GM12873 (cell line): Measurements from ENCODE around the gene RHOU.

Experiments used
- TF ChIP-seq, protein P1 (sequence below): IDR thresholded peaks from 2 replicates; pipeline ENCODE4 v1.5.1; 2012; ENCODE audit warnings: low read depth, mild to moderate bottlenecking, moderate library complexity, low read length, control low read depth; ENCODE audit not compliant: insufficient read depth; ENCODE audit errors: missing control alignments

Gene RHOU

GRCh38 chr1:228753287-228753686, 18.0 kb downstream of the RHOU start:
- TF ChIP-seq, protein P1, sequence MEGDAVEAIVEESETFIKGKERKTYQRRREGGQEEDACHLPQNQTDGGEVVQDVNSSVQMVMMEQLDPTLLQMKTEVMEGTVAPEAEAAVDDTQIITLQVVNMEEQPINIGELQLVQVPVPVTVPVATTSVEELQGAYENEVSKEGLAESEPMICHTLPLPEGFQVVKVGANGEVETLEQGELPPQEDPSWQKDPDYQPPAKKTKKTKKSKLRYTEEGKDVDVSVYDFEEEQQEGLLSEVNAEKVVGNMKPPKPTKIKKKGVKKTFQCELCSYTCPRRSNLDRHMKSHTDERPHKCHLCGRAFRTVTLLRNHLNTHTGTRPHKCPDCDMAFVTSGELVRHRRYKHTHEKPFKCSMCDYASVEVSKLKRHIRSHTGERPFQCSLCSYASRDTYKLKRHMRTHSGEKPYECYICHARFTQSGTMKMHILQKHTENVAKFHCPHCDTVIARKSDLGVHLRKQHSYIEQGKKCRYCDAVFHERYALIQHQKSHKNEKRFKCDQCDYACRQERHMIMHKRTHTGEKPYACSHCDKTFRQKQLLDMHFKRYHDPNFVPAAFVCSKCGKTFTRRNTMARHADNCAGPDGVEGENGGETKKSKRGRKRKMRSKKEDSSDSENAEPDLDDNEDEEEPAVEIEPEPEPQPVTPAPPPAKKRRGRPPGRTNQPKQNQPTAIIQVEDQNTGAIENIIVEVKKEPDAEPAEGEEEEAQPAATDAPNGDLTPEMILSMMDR: no peak

DNA sequence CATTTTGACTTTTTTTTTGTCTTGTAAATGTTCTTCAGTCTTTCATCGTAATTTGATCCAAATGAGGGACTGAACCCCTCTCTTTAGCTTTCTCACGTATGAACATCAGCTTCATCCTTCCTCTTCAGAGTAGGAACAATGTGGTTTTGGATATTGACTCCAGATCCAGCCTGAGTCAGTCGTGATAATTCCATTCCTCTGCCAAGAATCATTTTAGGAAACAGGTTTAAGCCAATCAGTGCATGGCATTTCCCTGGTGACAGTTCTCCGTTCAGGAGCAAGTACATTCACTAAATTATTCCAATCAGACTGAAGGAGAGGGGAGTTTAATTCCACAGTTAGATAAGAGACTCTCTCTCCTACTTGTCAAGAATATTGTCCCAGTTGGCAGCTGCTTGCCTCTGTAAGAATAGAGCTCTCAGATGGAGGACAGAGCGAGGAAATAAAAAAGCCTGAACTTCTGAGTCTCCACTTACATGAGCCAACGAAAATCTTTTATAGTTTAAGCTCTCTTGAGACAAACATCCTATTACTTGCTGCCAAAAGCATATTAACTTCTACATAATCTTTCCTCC, 18.6 kb downstream of the RHOU start:
- TF ChIP-seq, protein P1: no peak

DNA sequence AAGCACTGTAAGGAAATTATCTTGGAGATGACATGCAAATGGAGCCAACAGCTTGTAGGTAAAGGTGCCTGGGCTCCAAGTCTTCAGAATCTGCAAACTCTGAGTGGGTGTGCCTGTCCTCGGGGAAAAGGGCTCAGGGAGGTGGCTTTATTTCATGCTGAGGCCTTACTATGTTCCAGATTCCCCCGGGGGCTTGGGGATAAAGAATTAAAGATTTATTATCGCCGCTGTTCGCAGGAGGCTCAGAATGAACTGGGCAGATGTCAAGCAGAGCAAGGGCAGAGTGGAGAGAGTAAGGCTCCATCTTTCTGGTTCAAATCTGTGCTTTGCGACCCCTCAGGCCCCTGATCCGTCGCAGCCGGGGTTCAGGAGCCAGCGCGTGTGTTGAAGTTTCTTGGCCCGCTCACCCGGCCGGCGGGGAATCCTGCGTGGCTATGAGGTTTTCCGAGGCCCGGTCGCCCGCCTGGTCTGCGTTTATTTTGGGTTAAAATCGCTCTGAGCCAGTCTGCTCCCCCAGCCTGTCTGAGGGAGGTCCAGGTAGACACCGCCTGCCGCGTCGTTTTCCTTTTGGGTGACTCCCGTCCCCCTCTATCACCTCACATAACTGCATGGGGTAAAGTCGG, 19.5 kb downstream of the RHOU start:
- TF ChIP-seq, protein P1: no peak

DNA sequence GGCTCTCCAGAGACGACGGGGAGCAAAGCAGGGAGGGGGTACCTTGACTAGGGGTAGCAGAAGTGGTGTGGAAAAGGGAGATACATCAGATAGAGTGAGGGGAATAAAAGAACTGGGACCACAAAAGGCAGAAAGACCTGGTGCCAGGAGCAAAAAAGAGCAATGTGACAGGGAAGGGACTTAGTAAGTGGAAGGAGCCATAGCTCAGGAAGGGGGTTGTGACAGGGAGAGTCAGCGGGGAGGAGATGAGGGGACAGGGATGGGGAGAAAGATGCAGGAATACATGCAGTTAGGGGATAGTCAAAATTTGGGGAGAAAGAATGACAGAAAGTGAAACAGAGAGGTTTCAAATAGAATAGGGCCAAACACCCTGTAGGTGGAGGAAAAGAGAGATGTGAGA, 20.5 kb downstream of the RHOU start:
- TF ChIP-seq, protein P1: no peak

GRCh38 chr1:228756457-228756856, 21.2 kb downstream of the RHOU start:
- TF ChIP-seq, protein P1: no peak

- TF ChIP-seq, protein P1: no peak
These were observed 23.2 kb downstream of the RHOU start for GRCh38 chr1:228758447-228758846.

DNA sequence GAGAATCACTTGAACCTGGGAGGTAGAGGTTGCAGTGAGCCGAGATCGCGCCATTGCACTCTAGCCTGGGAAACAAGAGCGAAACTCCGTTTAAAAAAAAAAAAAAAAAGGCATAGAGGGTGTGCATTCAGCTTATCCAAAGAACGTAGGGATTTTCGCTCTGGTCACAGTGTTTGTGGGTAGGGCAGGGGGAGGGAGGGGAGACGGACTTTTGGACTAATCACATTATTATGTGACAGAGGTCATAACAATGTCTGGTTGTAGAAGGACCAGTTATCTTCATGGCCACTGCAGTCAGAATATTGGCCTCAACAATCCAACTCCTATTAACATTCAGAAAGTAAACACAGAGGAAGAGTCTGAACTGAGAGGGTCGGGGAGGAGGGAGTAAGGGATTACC, 25.7 kb downstream of the RHOU start:
- TF ChIP-seq, protein P1: no peak

DNA sequence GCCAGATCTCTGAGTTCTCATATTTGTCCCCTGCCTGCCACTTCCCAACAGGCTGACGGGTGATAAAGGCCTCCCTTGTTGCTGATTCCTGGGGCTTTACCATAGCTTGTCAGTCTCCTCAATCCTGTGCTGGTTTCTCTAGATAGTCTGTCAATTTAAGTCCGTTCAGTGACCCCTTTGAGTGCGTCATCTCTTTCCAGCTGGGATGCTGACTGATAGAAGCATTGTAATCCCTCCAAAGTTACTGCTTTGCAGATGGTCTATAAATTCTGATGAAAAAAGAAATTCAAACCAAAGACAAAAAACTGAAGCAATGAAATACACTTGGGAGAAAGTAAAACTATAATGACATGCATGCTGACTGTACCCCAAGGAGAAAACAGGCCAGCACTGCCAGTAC, 28.3 kb downstream of the RHOU start:
- TF ChIP-seq, protein P1: no peak
